ENCODE results near the gene TUBA3D. TPM values are rescaled to one million over a fixed set of nuclear protein-coding genes. Genes with fewer than 3 reads are reported as not detected.
A peak's percentile ranks its signal among the peaks of the same experiment; 100 is the strongest.
"Not testable (repeated sequence)": the region's sequence is repeated elsewhere in the genome, so short reads cannot be mapped to it uniquely, and the experiment has no call there.

Gene TUBA3D
- total RNA-seq, 1 donor from 2014 or later = 113 TPM

GRCh38 chr2:131480351-131480750 is 4.4 kb downstream of the TUBA3D start:
- intact Hi-C loops (cut with DNase I); ATAC-seq (ENCODE audit: poor library complexity); DNase-seq: not testable (repeated sequence)

GRCh38 chr2:131482506-131483155 is 6.7 kb downstream of the TUBA3D start:
- DNase-seq; intact Hi-C loops (cut with DNase I); ATAC-seq (ENCODE audit: poor library complexity): not testable (repeated sequence)

GRCh38 chr2:131483981-131484820 is 8.3 kb downstream of the TUBA3D start:
- ATAC-seq (ENCODE audit: poor library complexity); intact Hi-C loops (cut with DNase I); DNase-seq: not testable (repeated sequence)

GRCh38 chr2:131484906-131485460 is 9.1 kb downstream of the TUBA3D start:
- DNase-seq; intact Hi-C loops (cut with DNase I); ATAC-seq (ENCODE audit: poor library complexity): not testable (repeated sequence)

GRCh38 chr2:131486201-131486902 is 10.4 kb downstream of the TUBA3D start:
- DNase-seq; intact Hi-C loops (cut with DNase I): not testable (repeated sequence)

GRCh38 chr2:131488306-131489205 is 12.6 kb downstream of the TUBA3D start:
- DNase-seq = peak; percentile 82
- peak; percentile 35 for ATAC-seq (ENCODE audit: poor library complexity)
- intact Hi-C loops (cut with DNase I) = no loop called here

More at GRCh38 chr2:131486201-131486902, 10.4 kb downstream of the TUBA3D start:
- ATAC-seq (ENCODE audit: poor library complexity) = not testable (repeated sequence)

GRCh38 chr2:131490616-131491468 is 14.9 kb downstream of the TUBA3D start:
- DNase-seq; ATAC-seq (ENCODE audit: poor library complexity): not testable (repeated sequence)
- intact Hi-C loops (cut with DNase I) = loop anchor here (10.0 kb wide), 1 partner anchor 76 kb away; no protein-coding TSS in a partner anchor

GRCh38 chr2:131491469-131491836 is 15.5 kb downstream of the TUBA3D start:
- DNase-seq = not testable (repeated sequence)
- intact Hi-C loops (cut with DNase I) = loop anchor here (10.0 kb wide), 1 partner anchor 77 kb away; no protein-coding TSS in a partner anchor
- ATAC-seq (ENCODE audit: poor library complexity) = peak; percentile 11

GRCh38 chr2:131492015-131492417 is 16.1 kb downstream of the TUBA3D start, which contains the start of gene MZT2A:
Gene MZT2A (minus strand): TSS chr2:131492397. CDS start chr2:131492376, 21 bp downstream.
- DNase-seq = not testable (repeated sequence)
- intact Hi-C loops (cut with DNase I) = loop anchor here (10.0 kb wide), 1 partner anchor 77 kb away; no protein-coding TSS in a partner anchor
- peak; percentile 0 for ATAC-seq (ENCODE audit: poor library complexity)

GRCh38 chr2:131492418-131493198 is 16.7 kb downstream of the TUBA3D start:
- peak; percentile 95 for DNase-seq
- intact Hi-C loops (cut with DNase I) = loop anchor here (10.0 kb wide), 1 partner anchor 78 kb away; no protein-coding TSS in a partner anchor
- peak; percentile 86 for ATAC-seq (ENCODE audit: poor library complexity)

- no peak for DNase-seq
- intact Hi-C loops (cut with DNase I) = loop anchor here (10.0 kb wide), 1 partner anchor 79 kb away; no protein-coding TSS in a partner anchor
These were observed 17.5 kb downstream of the TUBA3D start for GRCh38 chr2:131493199-131493968.

GRCh38 chr2:131495506-131495905 is 19.6 kb downstream of the TUBA3D start:
- DNase-seq; ATAC-seq (ENCODE audit: poor library complexity): not testable (repeated sequence)
- intact Hi-C loops (cut with DNase I) = loop anchor here (10.0 kb wide), 1 partner anchor 81 kb away; no protein-coding TSS in a partner anchor

More at GRCh38 chr2:131493199-131493968, 17.5 kb downstream of the TUBA3D start:
- peak; percentile 13 for ATAC-seq (ENCODE audit: poor library complexity)

- intact Hi-C loops (cut with DNase I) = loop anchor here (10.0 kb wide), 1 partner anchor 84 kb away; no protein-coding TSS in a partner anchor
- DNase-seq = not testable (repeated sequence)
- ATAC-seq (ENCODE audit: poor library complexity) = peak; percentile 81
These were observed 22.5 kb downstream of the TUBA3D start for GRCh38 chr2:131498321-131498973.

- intact Hi-C loops (cut with DNase I); ATAC-seq (ENCODE audit: poor library complexity): not testable (repeated sequence)
- DNase-seq = peak; percentile 17
These were observed 27.7 kb downstream of the TUBA3D start for GRCh38 chr2:131503587-131503986.

All from Right ventricle myocardium superior (tissue), 1 donor.